Measurements from ENCODE around the gene PGAP6.

Gene PGAP6

DNA sequence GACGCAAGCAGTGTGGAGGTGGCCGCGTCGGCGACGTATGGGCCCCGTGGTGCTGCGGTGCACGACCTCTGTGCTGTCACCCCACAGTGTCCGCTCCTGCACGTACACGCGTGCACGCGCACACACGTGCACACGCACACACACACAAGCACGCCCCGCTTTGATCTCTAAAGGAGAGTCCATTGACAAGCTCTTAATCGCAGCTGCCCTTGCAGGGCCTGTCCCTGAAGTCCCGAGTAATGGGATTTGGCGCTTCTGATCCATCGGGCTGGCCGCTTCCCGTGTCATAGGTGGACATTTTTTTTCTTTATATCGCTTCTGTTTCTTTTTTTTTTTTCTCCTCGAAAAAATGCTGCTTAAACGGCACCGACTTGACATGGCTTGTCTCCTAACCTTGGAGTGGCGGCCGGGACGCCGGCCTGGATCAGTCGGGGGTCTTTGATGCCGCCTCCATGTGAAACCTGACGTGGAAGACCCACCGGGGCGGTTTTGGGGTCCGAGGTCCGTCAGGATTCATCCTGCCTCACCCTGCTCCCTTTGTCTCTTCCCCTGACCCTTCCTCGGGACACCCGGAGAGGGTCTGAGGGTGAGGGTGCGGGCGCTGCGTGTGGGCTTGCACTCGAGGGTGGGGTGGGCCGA is 21.0 kb downstream of the PGAP6 start:
- Histone ChIP-seq H3K4me3 (ENCODE audit: low read depth in 1 of 2, low read length in 2 of 2) (no peak overlapping the region), H3K27me3 (ENCODE audit: insufficient read depth, low read length, poor library complexity) (no peaks in the 10 kb centered on the region), H3K27ac (ENCODE audit: low read length) (no peak overlapping the region), H3K4me2 (ENCODE audit: insufficient read depth, low read length) (no peak overlapping the region), H3K9me3 (ENCODE audit: insufficient read depth, low read length, severe bottlenecking) (no peaks in the 10 kb centered on the region), H3K36me3 (ENCODE audit: insufficient read depth, low read length) (no peaks in the 10 kb centered on the region), H3K79me2 (ENCODE audit: insufficient read depth, low read length) (no peaks in the 10 kb centered on the region), H4K20me1 (ENCODE audit: insufficient read depth, low read length) (0 out of 2 replicates have a peak, but pooled peaks cover 4% of the 10 kb centered on the region), H3K4me1 (ENCODE audit: insufficient read depth, low read length) (peaks cover 8% of the 10 kb centered on the region), H2AFZ (ENCODE audit: low read depth, low read length) (no peak overlapping the region), H3K9ac (ENCODE audit: low read depth, low read length) (no peak overlapping the region)
- DNase-seq (no peak), ATAC-seq (ENCODE audit: insufficient read depth, low read depth) (no peak)
- TF ChIP-seq, protein P1, sequence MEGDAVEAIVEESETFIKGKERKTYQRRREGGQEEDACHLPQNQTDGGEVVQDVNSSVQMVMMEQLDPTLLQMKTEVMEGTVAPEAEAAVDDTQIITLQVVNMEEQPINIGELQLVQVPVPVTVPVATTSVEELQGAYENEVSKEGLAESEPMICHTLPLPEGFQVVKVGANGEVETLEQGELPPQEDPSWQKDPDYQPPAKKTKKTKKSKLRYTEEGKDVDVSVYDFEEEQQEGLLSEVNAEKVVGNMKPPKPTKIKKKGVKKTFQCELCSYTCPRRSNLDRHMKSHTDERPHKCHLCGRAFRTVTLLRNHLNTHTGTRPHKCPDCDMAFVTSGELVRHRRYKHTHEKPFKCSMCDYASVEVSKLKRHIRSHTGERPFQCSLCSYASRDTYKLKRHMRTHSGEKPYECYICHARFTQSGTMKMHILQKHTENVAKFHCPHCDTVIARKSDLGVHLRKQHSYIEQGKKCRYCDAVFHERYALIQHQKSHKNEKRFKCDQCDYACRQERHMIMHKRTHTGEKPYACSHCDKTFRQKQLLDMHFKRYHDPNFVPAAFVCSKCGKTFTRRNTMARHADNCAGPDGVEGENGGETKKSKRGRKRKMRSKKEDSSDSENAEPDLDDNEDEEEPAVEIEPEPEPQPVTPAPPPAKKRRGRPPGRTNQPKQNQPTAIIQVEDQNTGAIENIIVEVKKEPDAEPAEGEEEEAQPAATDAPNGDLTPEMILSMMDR (IDR thresholded peaks at IDR 0.05; ENCODE audit: borderline replicate concordance, extremely low read depth, low read length, poor library complexity, severe bottlenecking): no peak
- no peak for TF ChIP-seq EZH2 (IDR thresholded peaks at IDR 0.05; ENCODE audit: borderline replicate concordance, low read depth, low read length, severe bottlenecking)

DNA sequence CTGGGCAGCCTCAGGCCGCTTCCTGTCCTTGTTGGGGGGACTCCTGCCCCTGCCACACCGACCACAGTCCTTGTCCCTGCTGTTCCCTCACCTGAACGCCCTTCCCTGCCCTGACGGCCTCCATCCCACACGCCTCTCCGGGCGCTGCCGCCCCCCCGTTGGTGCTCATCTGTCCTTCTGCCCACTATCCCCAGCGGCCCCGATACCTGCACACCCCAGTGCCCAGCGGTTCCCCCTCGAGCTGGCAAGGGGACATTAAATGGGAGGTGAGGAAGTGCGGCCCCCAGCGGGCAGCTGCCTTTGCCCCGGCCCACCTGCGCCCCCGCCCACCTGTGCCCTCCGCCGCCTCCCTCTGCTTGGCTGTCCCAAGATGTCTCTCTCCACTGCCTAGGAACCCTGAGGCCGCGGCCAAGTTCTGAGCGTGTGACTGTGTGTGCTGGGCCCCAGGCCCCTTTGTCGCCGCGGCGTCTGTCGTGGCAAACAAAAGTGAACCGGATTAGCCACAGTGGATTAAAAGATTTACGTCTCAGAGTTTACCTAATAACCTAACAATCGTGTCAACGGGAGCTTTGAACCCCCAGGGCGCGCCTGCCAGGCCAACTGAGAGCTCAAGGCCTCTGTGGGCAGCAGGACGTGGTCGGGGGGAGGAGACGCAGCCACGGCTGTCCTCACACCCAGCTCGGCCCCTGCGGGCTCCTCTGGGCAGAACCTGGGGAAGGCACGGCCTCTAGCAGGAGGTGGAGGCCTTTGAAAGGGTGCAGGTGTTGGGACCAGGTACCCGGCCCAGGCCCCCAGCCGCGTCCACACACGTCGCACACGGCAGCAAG is 21.7 kb downstream of the PGAP6 start:
- DNase-seq: no peak
- H3K27ac ChIP-seq (ENCODE audit: low read length): no peak overlapping the region
- H2AFZ ChIP-seq (ENCODE audit: low read depth, low read length): no peak overlapping the region
- no peaks in the 10 kb centered on the region for H3K79me2 ChIP-seq (ENCODE audit: insufficient read depth, low read length)
- no peak overlapping the region for H3K4me2 ChIP-seq (ENCODE audit: insufficient read depth, low read length)
- no peaks in the 10 kb centered on the region for H3K36me3 ChIP-seq (ENCODE audit: insufficient read depth, low read length)
- 0 out of 2 replicates have a peak, but pooled peaks cover 4% of the 10 kb centered on the region for H4K20me1 ChIP-seq (ENCODE audit: insufficient read depth, low read length)
- no peak for TF ChIP-seq EZH2 (IDR thresholded peaks at IDR 0.05; ENCODE audit: borderline replicate concordance, low read depth, low read length, severe bottlenecking)
- TF ChIP-seq, protein P1 (IDR thresholded peaks at IDR 0.05; ENCODE audit: borderline replicate concordance, extremely low read depth, low read length, poor library complexity, severe bottlenecking): no peak
- H3K4me3 ChIP-seq (ENCODE audit: low read depth in 1 of 2, low read length in 2 of 2): no peak overlapping the region
- peaks cover 8% of the 10 kb centered on the region for H3K4me1 ChIP-seq (ENCODE audit: insufficient read depth, low read length)
- H3K9ac ChIP-seq (ENCODE audit: low read depth, low read length): no peak overlapping the region
- H3K27me3 ChIP-seq (ENCODE audit: insufficient read depth, low read length, poor library complexity): no peaks in the 10 kb centered on the region
- no peak for ATAC-seq (ENCODE audit: insufficient read depth, low read depth)
- H3K9me3 ChIP-seq (ENCODE audit: insufficient read depth, low read length, severe bottlenecking): no peaks in the 10 kb centered on the region

DNA sequence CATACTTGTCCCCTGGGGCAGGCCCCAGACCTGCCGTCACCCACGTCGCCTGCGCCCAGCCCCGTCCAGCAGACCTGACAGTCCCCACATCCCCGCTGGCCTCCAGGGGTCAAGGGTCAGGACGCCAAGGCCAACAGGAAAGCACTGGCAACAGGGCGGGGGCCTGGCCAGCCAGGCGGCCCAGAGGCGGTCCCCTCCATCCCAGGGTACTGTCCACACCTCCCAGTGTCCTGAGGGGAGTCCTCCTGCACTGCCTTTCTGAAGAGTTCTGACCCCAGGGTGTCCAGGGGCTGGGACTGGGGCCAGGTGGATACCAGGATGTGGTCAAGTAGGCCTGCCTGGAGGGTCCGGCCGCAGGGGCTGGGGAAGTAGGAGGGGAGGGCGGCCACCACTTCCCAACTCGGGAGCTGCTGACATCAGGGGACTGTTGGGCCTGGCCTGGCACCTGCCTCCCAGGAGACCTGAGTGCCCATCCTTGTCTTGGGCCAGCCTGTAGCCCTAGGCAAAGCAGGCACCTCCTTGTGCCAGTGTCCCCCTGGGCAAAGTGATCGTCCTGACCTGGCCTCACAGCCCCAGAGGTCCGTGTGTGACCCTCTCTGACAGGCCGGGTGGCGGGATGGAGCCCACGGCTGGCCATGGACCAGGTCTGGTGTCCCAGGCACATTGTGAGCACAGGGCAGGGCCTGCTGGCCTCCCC is 22.6 kb downstream of the PGAP6 start:
- Histone ChIP-seq H3K27ac (ENCODE audit: low read length) (no peak overlapping the region), H3K36me3 (ENCODE audit: insufficient read depth, low read length) (no peaks in the 10 kb centered on the region), H3K4me2 (ENCODE audit: insufficient read depth, low read length) (no peak overlapping the region)

More for the DNA sequence above, 22.6 kb downstream of the PGAP6 start:
- Histone ChIP-seq H3K4me3 (ENCODE audit: low read depth in 1 of 2, low read length in 2 of 2) (no peak overlapping the region), H3K27me3 (ENCODE audit: insufficient read depth, low read length, poor library complexity) (no peaks in the 10 kb centered on the region), H3K79me2 (ENCODE audit: insufficient read depth, low read length) (no peaks in the 10 kb centered on the region), H2AFZ (ENCODE audit: low read depth, low read length) (no peak overlapping the region), H4K20me1 (ENCODE audit: insufficient read depth, low read length) (0 out of 2 replicates have a peak, but pooled peaks cover 4% of the 10 kb centered on the region), H3K9me3 (ENCODE audit: insufficient read depth, low read length, severe bottlenecking) (no peaks in the 10 kb centered on the region), H3K4me1 (ENCODE audit: insufficient read depth, low read length) (peaks cover 8% of the 10 kb centered on the region), H3K9ac (ENCODE audit: low read depth, low read length) (no peak overlapping the region)
- TF ChIP-seq EZH2 (IDR thresholded peaks at IDR 0.05; ENCODE audit: borderline replicate concordance, low read depth, low read length, severe bottlenecking): no peak
- TF ChIP-seq, protein P1 (IDR thresholded peaks at IDR 0.05; ENCODE audit: borderline replicate concordance, extremely low read depth, low read length, poor library complexity, severe bottlenecking): no peak
- ATAC-seq (ENCODE audit: insufficient read depth, low read depth) (no peak), DNase-seq (no peak)

Data from DND-41 (cell line).